Neural crest cell (in vitro differentiated cells): ENCODE results near the gene DNAH1. TPM values are rescaled to one million over a fixed set of nuclear protein-coding genes. Genes with fewer than 3 reads are reported as not detected.
A peak's percentile ranks its signal among the peaks of the same experiment; 100 is the strongest.

Source experiments
- DNase-seq: peaks from one replicate; pipeline ENCODE4 v3.0.0; 2021; ENCODE audit warnings: low read depth, mixed read lengths, low spot score
- H3K27ac Mint-ChIP-seq: one replicate; pipeline ENCODE4 v1.8.0; 2021; ENCODE audit warnings: mild to moderate bottlenecking, mixed read lengths; ENCODE audit not compliant: unreplicated experiment
- H3K27me3 Mint-ChIP-seq: 2 replicates; pipeline ENCODE4 v1.8.0; 2021; ENCODE audit warnings: low read depth, mild to moderate bottlenecking, mixed read lengths
- H3K36me3 Mint-ChIP-seq: 2 replicates; pipeline ENCODE4 v1.8.0; 2021; ENCODE audit warnings: low read depth, mild to moderate bottlenecking, mixed read lengths
- H3K4me1 Mint-ChIP-seq: 2 replicates; pipeline ENCODE4 v1.8.0; 2021; ENCODE audit warnings: mixed read lengths
- H3K4me3 Mint-ChIP-seq: one replicate; pipeline ENCODE4 v1.8.0; 2021; ENCODE audit warnings: mild to moderate bottlenecking, mixed read lengths
- H3K9me3 Mint-ChIP-seq: 2 replicates; pipeline ENCODE4 v1.8.0; 2021; ENCODE audit warnings: mixed read lengths
- total RNA-seq: library from RNA; stranded (reverse); gene quantifications from 2 replicates; pipeline ENCODE4 v1.2.1, GENCODE V29; 2021
- TF ChIP-seq, protein P1 (sequence below): fragments of 200-600 bp; sonication (generic); conservative IDR thresholded peaks from 2 replicates; pipeline ENCODE4 v1.5.0; 2021; ENCODE audit warnings: antibody characterized with exemption, mild to moderate bottlenecking

The DNAH1 gene
- total RNA-seq, 1 donor from 2014 or later: 3.2 TPM

DNA sequence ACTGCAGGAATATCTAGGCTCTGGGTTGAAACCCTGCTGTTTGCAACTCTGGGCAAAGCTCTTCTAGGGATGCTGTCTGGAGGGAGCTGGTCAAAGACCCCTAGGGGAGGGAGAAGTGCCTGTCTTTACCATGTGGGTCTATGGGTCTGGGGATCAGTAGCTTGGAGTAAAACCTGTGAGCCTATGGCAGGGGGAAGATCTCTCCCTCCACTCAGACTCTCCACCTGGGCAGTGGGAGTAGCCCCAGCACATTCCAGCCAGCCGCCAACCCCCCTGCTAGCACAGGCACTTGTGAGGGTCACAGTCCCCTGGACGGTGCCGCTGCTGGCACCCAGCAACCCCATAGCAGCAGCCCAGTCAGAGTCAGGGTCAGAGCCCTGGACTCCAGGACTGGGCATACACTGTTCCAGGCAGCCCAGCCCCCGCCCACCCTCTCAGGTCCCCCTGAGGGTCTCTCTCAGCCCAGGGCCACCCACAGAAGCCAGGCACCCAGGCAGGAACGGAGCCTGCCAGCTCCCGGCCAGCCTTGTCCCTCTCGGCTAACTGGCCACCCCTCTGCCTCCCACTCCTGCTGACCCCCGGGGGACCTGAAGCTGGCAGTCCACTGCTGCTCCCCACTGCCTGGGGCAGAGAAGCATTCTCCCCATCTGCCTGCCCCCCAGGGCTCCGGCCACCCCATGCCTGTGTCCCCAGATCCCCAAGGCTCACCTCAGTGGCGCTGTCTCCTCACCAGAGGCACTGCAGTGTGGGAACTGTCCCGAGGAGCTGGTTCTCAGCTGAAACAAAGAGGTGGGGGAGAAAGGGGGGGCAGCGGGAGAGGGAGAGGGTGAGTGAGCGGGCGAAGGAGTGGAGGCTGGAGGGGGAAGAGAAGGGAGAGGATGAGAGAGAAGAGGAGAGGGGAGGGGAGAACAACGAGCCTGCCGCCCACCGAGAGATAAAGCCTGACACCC is 17.7 kb upstream of the DNAH1 start:
- Mint-ChIP-seq H3K36me3 (no peaks in the 10 kb centered on the region), H3K27me3 (peaks cover 5% of the 10 kb centered on the region), H3K4me1 (peaks cover 45% of the 10 kb centered on the region), H3K27ac (peak overlapping the region; percentile 96), H3K9me3 (no peaks in the 10 kb centered on the region), H3K4me3 (peak overlapping the region; percentile 86)
- no peak for DNase-seq
- TF ChIP-seq, protein P1, sequence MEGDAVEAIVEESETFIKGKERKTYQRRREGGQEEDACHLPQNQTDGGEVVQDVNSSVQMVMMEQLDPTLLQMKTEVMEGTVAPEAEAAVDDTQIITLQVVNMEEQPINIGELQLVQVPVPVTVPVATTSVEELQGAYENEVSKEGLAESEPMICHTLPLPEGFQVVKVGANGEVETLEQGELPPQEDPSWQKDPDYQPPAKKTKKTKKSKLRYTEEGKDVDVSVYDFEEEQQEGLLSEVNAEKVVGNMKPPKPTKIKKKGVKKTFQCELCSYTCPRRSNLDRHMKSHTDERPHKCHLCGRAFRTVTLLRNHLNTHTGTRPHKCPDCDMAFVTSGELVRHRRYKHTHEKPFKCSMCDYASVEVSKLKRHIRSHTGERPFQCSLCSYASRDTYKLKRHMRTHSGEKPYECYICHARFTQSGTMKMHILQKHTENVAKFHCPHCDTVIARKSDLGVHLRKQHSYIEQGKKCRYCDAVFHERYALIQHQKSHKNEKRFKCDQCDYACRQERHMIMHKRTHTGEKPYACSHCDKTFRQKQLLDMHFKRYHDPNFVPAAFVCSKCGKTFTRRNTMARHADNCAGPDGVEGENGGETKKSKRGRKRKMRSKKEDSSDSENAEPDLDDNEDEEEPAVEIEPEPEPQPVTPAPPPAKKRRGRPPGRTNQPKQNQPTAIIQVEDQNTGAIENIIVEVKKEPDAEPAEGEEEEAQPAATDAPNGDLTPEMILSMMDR: no peak

DNA sequence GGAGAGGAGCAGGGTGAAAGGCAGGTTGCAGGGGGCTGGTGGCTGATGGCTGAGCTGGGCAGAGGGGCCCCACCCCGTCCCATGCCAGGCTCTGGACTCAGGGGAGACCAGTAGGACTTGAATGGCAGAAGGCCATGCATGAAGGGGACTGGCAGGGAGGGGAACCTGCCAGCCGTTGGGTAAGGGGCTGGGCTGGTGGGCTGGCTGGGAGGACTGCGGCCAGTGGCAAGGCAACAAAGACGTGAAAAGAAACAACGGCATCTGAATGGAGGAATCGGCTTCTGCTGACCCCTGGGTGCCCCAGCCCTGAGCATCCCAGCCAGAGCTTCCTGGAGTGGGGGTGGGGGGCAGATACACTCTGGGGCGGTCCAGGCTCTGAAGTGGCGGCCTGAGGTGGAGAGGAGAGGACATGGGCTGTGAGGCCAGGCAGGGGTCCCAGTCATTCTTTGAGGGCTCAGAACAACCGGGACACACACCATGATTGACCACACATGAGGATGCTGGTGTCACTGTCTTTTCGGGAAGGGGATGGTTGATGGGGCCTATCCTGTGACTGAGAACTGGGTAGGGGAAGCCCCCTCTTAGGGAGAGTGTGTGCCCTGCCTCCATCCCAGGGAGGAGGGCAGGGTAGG is 16.8 kb upstream of the DNAH1 start:
- Mint-ChIP-seq H3K9me3 (no peaks in the 10 kb centered on the region), H3K4me1 (peaks cover 45% of the 10 kb centered on the region), H3K36me3 (no peaks in the 10 kb centered on the region), H3K27ac (peak overlapping the region; percentile 96), H3K27me3 (peaks cover 5% of the 10 kb centered on the region), H3K4me3 (peak overlapping the region; percentile 86)
- peak; percentile 43 for DNase-seq
- TF ChIP-seq, protein P1: no peak

- Mint-ChIP-seq H3K9me3 (no peaks in the 10 kb centered on the region), H3K4me1 (peaks cover 45% of the 10 kb centered on the region), H3K4me3 (peak overlapping the region; percentile 86), H3K27me3 (peaks cover 5% of the 10 kb centered on the region), H3K36me3 (no peaks in the 10 kb centered on the region), H3K27ac (peak overlapping the region; percentile 96)
- TF ChIP-seq, protein P1: peak; percentile 33
- peak; percentile 20 for DNase-seq
These were observed 16.1 kb upstream of the DNAH1 start for GRCh38 chr3:52299879-52300611.

DNA sequence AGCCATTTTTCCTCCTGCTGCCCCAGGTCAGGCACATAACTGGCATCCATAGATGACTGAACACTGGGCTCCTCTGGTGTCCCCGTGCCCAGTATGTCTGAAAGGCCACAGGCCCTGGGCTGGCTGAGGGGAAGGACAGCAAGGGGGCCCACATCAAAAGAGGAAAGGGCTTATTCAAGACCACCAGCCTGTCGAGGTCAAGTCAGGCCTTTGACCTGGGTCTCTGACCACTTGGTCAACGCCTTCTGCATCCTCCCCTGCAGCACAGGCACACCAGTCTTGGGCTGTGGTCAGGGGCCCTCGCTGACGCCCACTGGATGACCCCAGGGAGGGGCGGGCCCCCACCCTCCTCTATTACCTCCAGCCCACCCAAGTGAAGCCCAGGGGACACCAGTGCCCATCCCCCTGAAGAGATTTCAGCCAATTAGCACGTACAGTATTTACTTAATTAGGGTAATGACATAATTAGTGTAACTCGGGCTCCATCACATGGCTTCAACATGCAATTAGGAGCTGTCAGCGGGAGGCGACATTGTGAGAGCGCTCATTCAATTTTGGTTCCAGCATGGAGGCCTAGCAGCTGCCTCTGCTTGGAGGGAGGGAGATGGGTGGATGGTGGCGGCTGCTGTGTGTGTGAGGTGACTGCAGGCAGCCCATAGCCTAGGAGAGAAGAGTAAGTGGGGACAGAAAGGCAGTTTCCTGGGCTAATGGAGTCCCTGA is 13.5 kb upstream of the DNAH1 start:
- TF ChIP-seq, protein P1: no peak
- Mint-ChIP-seq H3K27ac (peak overlapping the region; percentile 57), H3K27me3 (peaks cover 9% of the 10 kb centered on the region), H3K36me3 (no peaks in the 10 kb centered on the region), H3K4me3 (no peak overlapping the region), H3K4me1 (peaks cover 52% of the 10 kb centered on the region), H3K9me3 (no peaks in the 10 kb centered on the region)
- no peak for DNase-seq

GRCh38 chr3:52303811-52304210 is 12.3 kb upstream of the DNAH1 start:
- no peak for DNase-seq
- Mint-ChIP-seq H3K4me3 (no peak overlapping the region), H3K9me3 (no peaks in the 10 kb centered on the region), H3K27ac (no peak overlapping the region), H3K27me3 (peaks cover 11% of the 10 kb centered on the region), H3K36me3 (no peaks in the 10 kb centered on the region), H3K4me1 (peaks cover 48% of the 10 kb centered on the region)
- TF ChIP-seq, protein P1: no peak
